NB4 (cell line): ENCODE measurements around the gene PDSS1.
A peak's percentile ranks its signal among the peaks of the same experiment; 100 is the strongest.
"Not testable (repeated sequence)": the region's sequence is repeated elsewhere in the genome, so short reads cannot be mapped to it uniquely, and the experiment has no call there.

Experiments used
- DNase-seq: peaks from one replicate; pipeline ENCODE4 v3.0.0; 2010; ENCODE audit warnings: low read depth
- H3K4me3 ChIP-seq: one replicate; pipeline ENCODE4 v1.5.1; 2011; ENCODE audit warnings: mild to moderate bottlenecking, low read depth, low read length, moderate library complexity
- CTCF ChIP-seq: IDR thresholded peaks from one replicate; pipeline ENCODE4 v1.5.1; 2012; ENCODE audit warnings: low read depth, low read length
- MAX ChIP-seq: IDR thresholded peaks from 2 replicates; pipeline ENCODE4 v1.6.1; 2011; ENCODE audit warnings: low read depth, low read length
- MYC ChIP-seq: IDR thresholded peaks from 2 replicates; pipeline ENCODE4 v1.6.1; 2011; ENCODE audit warnings: low read depth, low read length
- POLR2A ChIP-seq: IDR thresholded peaks from 2 replicates; pipeline ENCODE4 v1.6.1; 2011; ENCODE audit warnings: mild to moderate bottlenecking; ENCODE audit not compliant: insufficient read length; ENCODE audit errors: extremely low read depth

The PDSS1 gene

GRCh38 chr10:26665080-26666048, 32.1 kb upstream of the PDSS1 start:
- no peak for DNase-seq
- TF ChIP-seq MYC = no peak
- H3K4me3 ChIP-seq = no peak overlapping the region

GRCh38 chr10:26675873-26676257, 21.6 kb upstream of the PDSS1 start:
- TF ChIP-seq CTCF (no peak), POLR2A (no peak), MAX (no peak), MYC (no peak)
- no peak overlapping the region for H3K4me3 ChIP-seq
- DNase-seq = no peak

- no peak for TF ChIP-seq POLR2A
- TF ChIP-seq CTCF = no peak
- no peak for TF ChIP-seq MAX
- H3K4me3 ChIP-seq = no peak overlapping the region
- no peak for DNase-seq
Measured at GRCh38 chr10:26679588-26679987, 17.9 kb upstream of the PDSS1 start.

- H3K4me3 ChIP-seq = no peak overlapping the region
- no peak for DNase-seq
- TF ChIP-seq MYC = no peak
- TF ChIP-seq MAX = no peak
- no peak for TF ChIP-seq CTCF
- TF ChIP-seq POLR2A = no peak
Measured at GRCh38 chr10:26681076-26681475, 16.4 kb upstream of the PDSS1 start.

GRCh38 chr10:26681971-26682370, 15.5 kb upstream of the PDSS1 start:
- not testable (repeated sequence) for H3K4me3 ChIP-seq, DNase-seq

- DNase-seq = no peak
- no peak overlapping the region for H3K4me3 ChIP-seq
- TF ChIP-seq MYC (no peak), CTCF (no peak), POLR2A (no peak), MAX (no peak)
Measured at GRCh38 chr10:26682931-26683330, 14.6 kb upstream of the PDSS1 start.

GRCh38 chr10:26684667-26685264, 12.7 kb upstream of the PDSS1 start:
- not testable (repeated sequence) for H3K4me3 ChIP-seq
- TF ChIP-seq CTCF = peak; percentile 25
- peak; percentile 49 for DNase-seq
